ENCODE measurements around the gene NMUR2. TPM values are rescaled to one million over a fixed set of nuclear protein-coding genes. Genes with fewer than 3 reads are reported as not detected.

The NMUR2 gene, protein sequence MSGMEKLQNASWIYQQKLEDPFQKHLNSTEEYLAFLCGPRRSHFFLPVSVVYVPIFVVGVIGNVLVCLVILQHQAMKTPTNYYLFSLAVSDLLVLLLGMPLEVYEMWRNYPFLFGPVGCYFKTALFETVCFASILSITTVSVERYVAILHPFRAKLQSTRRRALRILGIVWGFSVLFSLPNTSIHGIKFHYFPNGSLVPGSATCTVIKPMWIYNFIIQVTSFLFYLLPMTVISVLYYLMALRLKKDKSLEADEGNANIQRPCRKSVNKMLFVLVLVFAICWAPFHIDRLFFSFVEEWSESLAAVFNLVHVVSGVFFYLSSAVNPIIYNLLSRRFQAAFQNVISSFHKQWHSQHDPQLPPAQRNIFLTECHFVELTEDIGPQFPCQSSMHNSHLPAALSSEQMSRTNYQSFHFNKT
- not detected for total RNA-seq (2021; fragmentation: NEBNext Ultra II Directional; extraction: Animal tissue kit (Norgen Biotek cat#: 25700))
- long read RNA-seq: 0 reads

DNA sequence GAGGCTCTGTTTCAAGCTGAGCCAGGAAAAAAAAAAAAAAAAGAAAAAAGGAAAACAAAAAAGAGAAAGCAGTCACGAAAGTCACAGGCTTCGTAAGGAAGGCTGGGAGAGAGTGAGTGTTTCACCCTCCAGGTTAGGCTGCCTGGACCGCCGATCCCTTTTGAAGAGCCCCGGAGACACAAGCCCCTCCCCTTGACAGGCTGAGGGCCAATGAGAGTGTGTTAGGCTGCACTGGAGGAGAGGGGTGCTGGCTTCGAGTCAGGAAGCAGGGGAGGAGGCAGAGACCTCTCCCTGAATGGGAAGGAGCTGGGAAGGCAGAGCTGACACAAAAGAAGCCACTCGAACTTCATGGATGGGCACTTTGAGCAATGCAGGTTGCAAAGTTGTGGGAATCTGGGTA, at the start of gene NMUR2:
NMUR2 (minus strand) TSS at position 135 of the 400 bp plus-strand sequence. CDS start 166 bp downstream, outside the sequence.
- Mint-ChIP-seq H3K36me3 (ENCODE audit: low read depth) (no peaks in the 10 kb centered on the region), H3K4me3 (no peak within 1 kb of the TSS), H3K4me1 (ENCODE audit: low read depth) (no peaks in the 10 kb centered on the region), H3K27ac (no peak within 1 kb of the TSS), H3K9me3 (peaks cover 35% of the 10 kb centered on the region), H3K27me3 (ENCODE audit: insufficient read depth) (no peaks in the 10 kb centered on the region)
- no peak for TF ChIP-seq CTCF (IDR thresholded peaks at IDR 0.05)
- no peak for DNase-seq

DNA sequence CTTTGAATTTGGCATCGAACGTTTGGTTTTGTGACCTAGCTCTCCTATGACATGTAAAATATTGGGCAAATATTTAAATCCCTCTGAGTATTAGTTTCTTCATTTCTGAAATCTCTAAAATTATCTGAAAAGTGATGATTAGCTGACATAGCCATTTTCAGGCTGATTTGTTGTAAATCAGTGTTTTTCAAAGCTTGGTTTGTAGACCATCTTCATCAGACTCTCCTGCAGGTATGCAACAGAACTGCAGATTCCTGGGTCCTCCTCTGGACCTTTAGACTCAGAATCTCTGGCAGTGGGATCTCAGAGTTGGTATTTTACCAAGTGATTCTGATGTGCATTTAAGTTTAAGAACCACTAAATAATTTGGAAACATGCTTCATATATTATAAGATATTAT, 38.9 kb upstream of the NMUR2 start:
- Mint-ChIP-seq H3K4me3 (no peak overlapping the region), H3K27me3 (ENCODE audit: insufficient read depth) (no peaks in the 10 kb centered on the region), H3K27ac (no peak overlapping the region), H3K4me1 (ENCODE audit: low read depth) (no peaks in the 10 kb centered on the region), H3K9me3 (peaks cover 32% of the 10 kb centered on the region), H3K36me3 (ENCODE audit: low read depth) (no peaks in the 10 kb centered on the region)
- no peak for DNase-seq
- no peak for TF ChIP-seq CTCF (IDR thresholded peaks at IDR 0.05)

DNA sequence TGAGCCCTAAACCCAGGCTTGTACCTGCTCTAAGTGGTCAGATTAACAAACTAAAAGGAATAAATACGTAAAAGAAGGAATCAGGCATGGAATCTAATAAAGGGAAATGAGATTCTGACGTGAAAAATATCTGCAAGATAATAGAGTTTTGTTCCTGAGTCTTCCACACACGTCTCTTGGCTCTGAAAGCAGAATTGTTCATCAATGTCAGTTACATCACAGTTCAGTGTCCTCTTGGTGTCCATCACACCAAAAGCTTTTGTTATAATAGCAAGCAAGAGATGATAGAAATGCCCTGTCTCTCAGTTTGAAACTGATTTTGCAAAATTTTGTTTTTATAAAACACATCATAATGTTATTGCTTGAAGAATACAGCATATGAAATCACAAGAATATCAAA, 34.7 kb upstream of the NMUR2 start:
- H3K4me3 Mint-ChIP-seq: no peak overlapping the region
- no peak for DNase-seq
- H3K4me1 Mint-ChIP-seq (ENCODE audit: low read depth): no peaks in the 10 kb centered on the region
- H3K36me3 Mint-ChIP-seq (ENCODE audit: low read depth): no peaks in the 10 kb centered on the region
- TF ChIP-seq CTCF (IDR thresholded peaks at IDR 0.05): no peak
- no peak overlapping the region for H3K27ac Mint-ChIP-seq
- no peaks in the 10 kb centered on the region for H3K27me3 Mint-ChIP-seq (ENCODE audit: insufficient read depth)
- H3K9me3 Mint-ChIP-seq: peaks cover 28% of the 10 kb centered on the region

GRCh38 chr5:152437866-152438265, 32.8 kb upstream of the NMUR2 start:
- no peaks in the 10 kb centered on the region for H3K4me1 Mint-ChIP-seq (ENCODE audit: low read depth)
- DNase-seq: no peak
- H3K9me3 Mint-ChIP-seq: peaks cover 17% of the 10 kb centered on the region
- H3K27ac Mint-ChIP-seq: no peak overlapping the region
- no peak for TF ChIP-seq CTCF (IDR thresholded peaks at IDR 0.05)
- no peaks in the 10 kb centered on the region for H3K36me3 Mint-ChIP-seq (ENCODE audit: low read depth)
- no peak overlapping the region for H3K4me3 Mint-ChIP-seq
- no peaks in the 10 kb centered on the region for H3K27me3 Mint-ChIP-seq (ENCODE audit: insufficient read depth)

DNA sequence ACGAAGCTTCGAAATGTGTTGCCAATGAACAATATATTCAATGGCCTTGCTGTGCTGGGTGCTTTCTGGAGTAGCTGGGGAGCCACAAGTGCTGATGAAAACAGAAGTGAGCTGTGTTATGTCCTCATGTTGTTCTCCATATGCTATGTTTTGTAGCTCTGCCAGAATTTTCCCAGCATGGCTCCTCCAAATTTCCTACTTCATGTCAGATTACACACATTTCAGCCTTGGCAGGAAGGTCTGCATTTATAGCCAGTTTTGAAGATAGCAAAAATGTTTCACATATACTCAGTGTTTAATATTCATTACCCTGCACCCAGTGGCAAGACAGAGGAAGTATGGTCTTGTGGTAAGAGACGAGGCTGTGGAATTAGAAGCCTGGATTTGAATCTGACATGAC, 22.6 kb upstream of the NMUR2 start:
- Mint-ChIP-seq H3K27ac (no peak overlapping the region), H3K9me3 (peaks cover 12% of the 10 kb centered on the region), H3K27me3 (ENCODE audit: insufficient read depth) (no peaks in the 10 kb centered on the region), H3K36me3 (ENCODE audit: low read depth) (no peaks in the 10 kb centered on the region), H3K4me1 (ENCODE audit: low read depth) (no peaks in the 10 kb centered on the region), H3K4me3 (no peak overlapping the region)
- no peak for TF ChIP-seq CTCF (IDR thresholded peaks at IDR 0.05)
- DNase-seq: no peak
